Lower lobe of right lung (tissue), 2 donors: Measurements from ENCODE around the gene COX6A1. TPM values are rescaled to one million over a fixed set of nuclear protein-coding genes. Genes with fewer than 3 reads are reported as not detected.
A peak's percentile ranks its signal among the peaks of the same experiment; 100 is the strongest.

Experiments
- ATAC-seq, 2 donors: fragments of 200-7000 bp; cut with Tn5 transposase; one replicate each; pipeline ENCODE4 v1.9.1; 2020 to 2022; ENCODE audit warnings: mild to moderate bottlenecking in 2 of 2, moderate library complexity in 2 of 2
- DNase-seq: peaks from one replicate; pipeline ENCODE4 v3.0.0-alpha.2; 2020
- H3K27ac ChIP-seq: fragments of 200-600 bp; one replicate; pipeline ENCODE4 v1.8.0; 2022
- H3K27me3 ChIP-seq: fragments of 200-600 bp; one replicate; pipeline ENCODE4 v1.8.0; 2022; ENCODE audit warnings: low read depth
- H3K36me3 ChIP-seq: fragments of 200-600 bp; one replicate; pipeline ENCODE4 v1.8.0; 2022; ENCODE audit warnings: mild to moderate bottlenecking
- H3K4me1 ChIP-seq: fragments of 200-600 bp; one replicate; pipeline ENCODE4 v1.8.0; 2022
- H3K4me3 ChIP-seq: fragments of 200-600 bp; one replicate; pipeline ENCODE4 v1.8.0; 2022; ENCODE audit warnings: mild to moderate bottlenecking
- H3K9me3 ChIP-seq: fragments of 200-600 bp; one replicate; pipeline ENCODE4 v1.8.0; 2022
- intact Hi-C: fragments of 100-400 bp; cut with DNase I; formaldehyde crosslinking; loops from one replicate; pipeline ENCODE4 v1.11.0; 2022
- total RNA-seq: library from RNA; stranded (reverse); fragmentation: NEBNext Ultra II Directional; extraction: Animal tissue kit (Norgen Biotek cat#: 25700); gene quantifications from one replicate; pipeline ENCODE4 v1.2.1, GENCODE V29; 2021
- TF ChIP-seq, protein P1 (sequence below): fragments of 200-600 bp; IDR thresholded peaks from one replicate; pipeline ENCODE4 v1.8.0; 2022; ENCODE audit warnings: antibody characterized with exemption, mild to moderate bottlenecking
- donor health status: DM: no; HTN: yes; CAD: no; lungs with severe emphysema.

Gene COX6A1
- total RNA-seq, 1 donor from 2014 or later = 263 TPM

DNA sequence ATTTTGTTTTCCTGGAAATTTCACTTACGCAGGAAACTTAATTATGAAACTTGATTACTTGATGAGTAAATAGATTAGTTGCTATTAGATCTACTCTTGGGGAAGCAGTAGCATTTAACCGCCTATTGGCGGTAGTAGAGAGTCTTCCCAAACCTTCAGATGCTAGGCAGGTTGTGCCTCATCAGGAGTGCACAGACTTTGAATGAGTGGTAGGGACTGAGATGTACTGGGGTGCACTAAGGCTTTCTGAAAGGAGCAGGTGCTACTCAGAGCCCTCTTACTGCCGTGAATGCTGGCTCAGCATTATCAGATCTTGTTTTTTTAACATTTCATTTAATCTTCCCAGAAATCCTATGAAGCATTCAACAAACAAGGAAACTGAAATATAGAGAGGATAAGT, 16.1 kb downstream of the COX6A1 start:
- peaks cover 90% of the 10 kb centered on the region for H3K36me3 ChIP-seq
- TF ChIP-seq, protein P1, sequence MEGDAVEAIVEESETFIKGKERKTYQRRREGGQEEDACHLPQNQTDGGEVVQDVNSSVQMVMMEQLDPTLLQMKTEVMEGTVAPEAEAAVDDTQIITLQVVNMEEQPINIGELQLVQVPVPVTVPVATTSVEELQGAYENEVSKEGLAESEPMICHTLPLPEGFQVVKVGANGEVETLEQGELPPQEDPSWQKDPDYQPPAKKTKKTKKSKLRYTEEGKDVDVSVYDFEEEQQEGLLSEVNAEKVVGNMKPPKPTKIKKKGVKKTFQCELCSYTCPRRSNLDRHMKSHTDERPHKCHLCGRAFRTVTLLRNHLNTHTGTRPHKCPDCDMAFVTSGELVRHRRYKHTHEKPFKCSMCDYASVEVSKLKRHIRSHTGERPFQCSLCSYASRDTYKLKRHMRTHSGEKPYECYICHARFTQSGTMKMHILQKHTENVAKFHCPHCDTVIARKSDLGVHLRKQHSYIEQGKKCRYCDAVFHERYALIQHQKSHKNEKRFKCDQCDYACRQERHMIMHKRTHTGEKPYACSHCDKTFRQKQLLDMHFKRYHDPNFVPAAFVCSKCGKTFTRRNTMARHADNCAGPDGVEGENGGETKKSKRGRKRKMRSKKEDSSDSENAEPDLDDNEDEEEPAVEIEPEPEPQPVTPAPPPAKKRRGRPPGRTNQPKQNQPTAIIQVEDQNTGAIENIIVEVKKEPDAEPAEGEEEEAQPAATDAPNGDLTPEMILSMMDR = peak; percentile 59
- H3K27me3 ChIP-seq = no peaks in the 10 kb centered on the region
- no peak for DNase-seq
- no peaks in the 10 kb centered on the region for H3K9me3 ChIP-seq
- peak; percentile 54 to 64 for ATAC-seq
- intact Hi-C loops = no loop called here
- no peak overlapping the region for H3K4me3 ChIP-seq
- H3K27ac ChIP-seq = no peak overlapping the region
- H3K4me1 ChIP-seq = no peaks in the 10 kb centered on the region

DNA sequence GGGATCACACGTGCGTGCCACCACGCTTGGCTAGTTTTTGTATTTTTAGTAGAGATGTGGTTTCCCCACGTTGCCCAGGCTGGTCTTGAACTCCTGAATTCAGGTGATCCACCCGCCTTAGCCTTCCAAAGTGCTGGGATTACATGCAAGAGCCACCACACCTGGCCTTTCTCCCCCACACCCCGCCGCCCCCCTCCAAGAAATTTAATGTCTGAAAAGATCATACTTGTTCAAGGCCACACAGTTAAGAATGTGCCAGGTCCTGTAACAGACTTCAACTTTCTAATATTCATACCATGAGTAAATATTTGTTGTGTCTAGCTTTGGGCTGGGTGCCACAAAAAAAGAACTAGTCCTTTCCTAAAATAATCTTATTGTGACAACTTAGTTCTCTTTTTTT, 17.4 kb downstream of the COX6A1 start:
- no peak for DNase-seq
- TF ChIP-seq, protein P1 = no peak
- Histone ChIP-seq H3K4me3 (no peak overlapping the region), H3K4me1 (no peaks in the 10 kb centered on the region), H3K36me3 (peaks cover 91% of the 10 kb centered on the region), H3K27me3 (no peaks in the 10 kb centered on the region), H3K27ac (no peak overlapping the region), H3K9me3 (no peaks in the 10 kb centered on the region)
- intact Hi-C loops = no loop called here
- no peak for ATAC-seq

DNA sequence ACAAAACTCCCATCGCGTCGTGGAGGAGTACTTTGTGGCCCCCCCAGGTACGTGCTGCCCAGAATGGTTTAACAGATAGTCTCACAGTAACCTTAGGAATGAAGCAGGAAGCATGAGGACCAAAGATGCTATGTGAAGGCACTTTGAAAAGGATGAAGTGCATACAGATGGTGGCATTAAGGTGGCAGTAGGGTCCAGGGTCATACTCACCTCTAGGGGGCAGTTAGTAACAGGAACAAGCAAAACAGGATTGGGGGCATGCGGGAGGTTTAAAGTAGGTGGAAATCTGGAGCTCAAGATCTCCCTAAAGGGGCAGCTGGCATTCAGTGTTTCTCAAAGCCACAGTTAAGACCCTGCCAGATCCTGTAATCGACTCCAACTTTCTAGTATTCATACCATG, 19.2 kb downstream of the COX6A1 start:
- no peaks in the 10 kb centered on the region for H3K4me1 ChIP-seq
- no peak overlapping the region for H3K27ac ChIP-seq
- no peak overlapping the region for H3K4me3 ChIP-seq
- peaks cover 99% of the 10 kb centered on the region for H3K36me3 ChIP-seq
- TF ChIP-seq, protein P1 = no peak
- H3K27me3 ChIP-seq = no peaks in the 10 kb centered on the region
- no peaks in the 10 kb centered on the region for H3K9me3 ChIP-seq
- no peak for ATAC-seq
- intact Hi-C loops = no loop called here
- no peak for DNase-seq

DNA sequence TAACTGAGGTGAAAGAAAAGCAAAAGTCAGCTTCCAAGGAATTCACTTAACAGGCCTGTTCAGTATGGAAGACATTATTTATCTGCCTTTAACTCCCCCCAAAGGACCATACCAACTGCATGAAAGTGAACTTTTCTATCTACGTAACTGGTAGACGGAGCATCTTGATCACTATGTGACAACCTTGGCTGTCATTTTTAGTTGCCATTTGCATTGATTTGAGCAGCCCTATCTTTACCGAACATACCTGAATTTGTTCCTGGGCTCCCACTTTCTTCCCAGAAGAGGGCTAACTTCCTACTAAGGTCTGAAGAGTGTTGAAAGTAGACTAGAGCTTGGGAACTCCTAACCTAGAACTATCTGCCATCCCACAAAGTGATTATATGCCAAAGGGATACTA, 22.2 kb downstream of the COX6A1 start:
- intact Hi-C loops = no loop called here
- no peaks in the 10 kb centered on the region for H3K27me3 ChIP-seq
- ATAC-seq (no peak), DNase-seq (no peak)
- TF ChIP-seq, protein P1 = no peak
- no peaks in the 10 kb centered on the region for H3K4me1 ChIP-seq
- no peak overlapping the region for H3K27ac ChIP-seq
- no peak overlapping the region for H3K4me3 ChIP-seq
- no peaks in the 10 kb centered on the region for H3K9me3 ChIP-seq
- H3K36me3 ChIP-seq = peaks cover 99% of the 10 kb centered on the region

DNA sequence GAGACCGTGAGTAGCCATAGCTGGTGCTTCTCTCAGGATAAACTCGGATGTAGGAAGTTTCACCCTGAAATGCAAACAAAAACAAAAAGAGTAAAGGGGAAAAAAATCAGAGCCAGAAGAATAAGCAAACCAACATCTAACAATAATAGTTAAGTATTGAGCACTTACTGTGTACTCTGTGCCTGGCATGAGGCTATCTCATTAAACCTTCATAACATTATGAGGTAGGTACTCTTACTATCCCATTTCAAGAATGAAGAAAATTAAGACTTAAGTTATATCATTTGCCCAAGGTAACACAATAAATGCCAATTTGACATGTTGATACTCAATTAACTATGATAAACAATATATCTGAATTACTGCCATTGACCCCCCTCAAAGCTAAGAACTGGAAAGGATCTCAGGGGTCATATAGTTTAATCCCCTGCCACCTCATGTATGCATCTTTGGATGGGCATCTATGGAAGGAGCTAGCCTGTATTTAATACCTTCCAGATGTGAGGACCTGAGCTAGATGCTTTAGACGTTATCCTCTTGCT, 24.3 kb downstream of the COX6A1 start:
- TF ChIP-seq, protein P1 = no peak

More for the DNA sequence above, 24.3 kb downstream of the COX6A1 start:
- peaks cover 100% of the 10 kb centered on the region for H3K36me3 ChIP-seq
- H3K27me3 ChIP-seq = no peaks in the 10 kb centered on the region
- no peaks in the 10 kb centered on the region for H3K9me3 ChIP-seq
- DNase-seq (no peak), ATAC-seq (no peak)
- H3K27ac ChIP-seq = no peak overlapping the region
- intact Hi-C loops = no loop called here
- no peak overlapping the region for H3K4me3 ChIP-seq
- peaks cover 12% of the 10 kb centered on the region for H3K4me1 ChIP-seq
